PC-3 (cell line): ENCODE results near the gene TTYH1. TPM values are rescaled to one million over a fixed set of nuclear protein-coding genes. Genes with fewer than 3 reads are reported as not detected.

Source experiments
- ATAC-seq: fragments of 200-7000 bp; cut with Tn5 transposase; 2 replicates; pipeline ENCODE4 v1.9.1; 2020; ENCODE audit warnings: mild to moderate bottlenecking, moderate library complexity
- BruUV-seq: library from RNA; stranded (reverse); fragments of 400-500 nt; replicated peaks from 2 replicates; lab custom pipeline; 2021; lab: Mats Ljungman, UMichigan
- CTCF ChIA-PET: fragments of 300-600 bp; sonication (Branson Sonifier 250); formaldehyde crosslinking; loops from one replicate; lab custom pipeline; 2022; ENCODE audit warnings: antibody characterized with exemption; lab: Charles Lee
- POLR2A ChIA-PET: fragments of 300-600 bp; sonication (Branson Sonifier 250); formaldehyde crosslinking; loops from one replicate; lab custom pipeline; 2022; ENCODE audit warnings: antibody characterized with exemption; ENCODE audit not compliant: unreplicated experiment; lab: Charles Lee
- DNase-seq: peaks from one replicate; pipeline ENCODE4 v3.0.0-alpha.2; 2015
- H2AFZ ChIP-seq: fragments of 300-600 bp; sonication (generic); 2 replicates; pipeline ENCODE4 v1.6.0; 2016; ENCODE audit warnings: antibody characterized with exemption, low read length
- H3F3A ChIP-seq: fragments of 300-600 bp; sonication (generic); one replicate; pipeline ENCODE4 v1.6.0; 2017; ENCODE audit warnings: antibody characterized with exemption, low read length, control low read depth, mild to moderate bottlenecking; ENCODE audit not compliant: unreplicated experiment
- H3K27ac ChIP-seq: fragments of 300-600 bp; sonication (generic); 2 replicates; pipeline ENCODE4 v1.5.1; 2016; ENCODE audit warnings: mild to moderate bottlenecking, low read length
- H3K27me3 ChIP-seq: fragments of 300-600 bp; sonication (generic); 2 replicates; pipeline ENCODE4 v1.6.1; 2016; ENCODE audit warnings: low read length, mixed read lengths
- H3K36me3 ChIP-seq: fragments of 300-600 bp; sonication (generic); 2 replicates; pipeline ENCODE4 v1.6.1; 2016; ENCODE audit warnings: low read depth, mixed run types, low read length, mixed read lengths
- H3K4me1 ChIP-seq: fragments of 300-600 bp; sonication (generic); 2 replicates; pipeline ENCODE4 v1.5.1; 2016; ENCODE audit warnings: low read length; ENCODE audit not compliant: insufficient read depth
- H3K4me2 ChIP-seq: fragments of 300-600 bp; sonication (generic); 2 replicates; pipeline ENCODE4 v1.6.0; 2016; ENCODE audit warnings: low read length
- H3K4me3 ChIP-seq: fragments of 300-600 bp; sonication (generic); 2 replicates; pipeline ENCODE4 v1.5.1; 2016; ENCODE audit warnings: mild to moderate bottlenecking, low read length, mixed read lengths
- H3K79me2 ChIP-seq: fragments of 300-600 bp; sonication (generic); 2 replicates; pipeline ENCODE4 v1.6.1; 2017; ENCODE audit warnings: low read length, mixed read lengths
- H3K9ac ChIP-seq: fragments of 300-600 bp; sonication (generic); 2 replicates; pipeline ENCODE4 v1.6.0; 2016; ENCODE audit warnings: mild to moderate bottlenecking, low read length
- H3K9me2 ChIP-seq: fragments of 300-600 bp; sonication (generic); replicated peaks from 2 replicates; pipeline ENCODE4 v1.6.1; 2016; ENCODE audit warnings: mixed run types, low read length, mixed read lengths
- H3K9me3 ChIP-seq: fragments of 300-600 bp; sonication (generic); 2 replicates; pipeline ENCODE4 v1.6.1; 2016; ENCODE audit warnings: low read length, mixed read lengths
- H4K20me1 ChIP-seq: fragments of 300-600 bp; sonication (generic); 2 replicates; pipeline ENCODE4 v1.6.1; 2016; ENCODE audit warnings: low read length, mixed read lengths
- EZH2 ChIP-seq: fragments of 300-600 bp; sonication (generic); IDR thresholded peaks from one replicate; pipeline ENCODE4 v1.6.1; 2017; ENCODE audit warnings: antibody characterized with exemption, mild to moderate bottlenecking, low read length; ENCODE audit not compliant: unreplicated experiment
- EZH2phosphoT487 ChIP-seq: fragments of 300-600 bp; sonication (generic); IDR thresholded peaks from 2 replicates; pipeline ENCODE4 v1.6.1; 2018; ENCODE audit warnings: mild to moderate bottlenecking, antibody characterized with exemption, low read length, borderline replicate concordance
- intact Hi-C: fragments of 100-400 bp; cut with micrococcal nuclease; formaldehyde crosslinking; loops from 2 replicates; pipeline ENCODE4 v1.9.0; 2023
- total RNA-seq: library from RNA; depleted of rRNA; stranded (reverse); fragments of >200 nt; gene quantifications from 2 replicates; pipeline ENCODE4 v1.2.3, GENCODE V29; 2014
- TF ChIP-seq, protein P1 (sequence below): fragments of 300-600 bp; sonication (generic); conservative IDR thresholded peaks from 2 replicates; pipeline ENCODE4 v1.5.1; 2017; ENCODE audit warnings: antibody characterized with exemption, low read depth, mild to moderate bottlenecking, low read length

TTYH1 gene
- total RNA-seq, 1 experiment from 2014 or later, result 1.1 TPM

DNA sequence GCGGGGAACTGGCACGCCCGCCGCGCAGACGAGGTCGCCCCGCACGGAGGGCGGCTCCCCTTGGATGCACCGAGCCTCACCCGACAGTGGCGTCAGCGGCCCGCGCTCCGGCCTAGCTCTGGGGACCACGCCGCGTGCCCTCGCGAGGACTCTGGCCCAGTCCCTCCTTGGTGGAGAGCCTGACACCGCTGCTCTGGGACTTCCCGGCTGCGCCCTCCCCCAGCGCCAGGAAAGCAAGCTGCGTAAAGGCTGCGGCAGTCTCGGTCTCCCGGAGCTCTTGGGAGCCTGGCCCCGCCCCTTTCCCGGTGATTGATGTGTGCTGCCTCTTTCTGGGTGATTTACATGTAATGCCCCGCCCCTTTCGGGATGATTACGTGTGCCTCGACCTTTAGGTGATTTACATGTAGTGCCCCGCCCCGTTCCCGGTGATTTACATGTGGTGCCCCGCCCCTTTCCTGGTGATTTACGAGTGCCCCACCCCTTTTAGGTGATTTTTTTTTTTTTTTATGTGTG is 48.3 kb downstream of the TTYH1 start, which contains the start of gene LENG9:
Gene LENG9, minus strand, starts transcription at position 248 of the 513 bp plus-strand sequence. CDS start 252 bp downstream, outside the sequence.
- Histone ChIP-seq H3K9ac (peak within 1 kb of the TSS; percentile 87), H3K27ac (peak within 1 kb of the TSS; percentile 87), H3K4me3 (peak within 1 kb of the TSS; percentile 75), H2AFZ (peak within 1 kb of the TSS; percentile 91), H3K4me2 (peak within 1 kb of the TSS; percentile 91), H3K36me3 (peaks cover 27% of the 10 kb centered on the region; the same call in 1 of the 2 replicates), H3K79me2 (peaks cover 37% of the 10 kb centered on the region), H3K9me3 (no peaks in the 10 kb centered on the region), H3K9me2 (no peaks in the 10 kb centered on the region), H3K4me1 (peaks cover 16% of the 10 kb centered on the region), H4K20me1 (peaks cover 16% of the 10 kb centered on the region), H3K27me3 (no peaks in the 10 kb centered on the region), H3F3A (no peaks in the 10 kb centered on the region)
- intact Hi-C loops, result loop anchor here (2.0 kb wide), 2 partner anchors 15 to 33 kb away; partner anchors contain the start of gene LENG8
- ChIA-PET CTCF (interaction anchor here (0.6 kb wide), 2 partner anchors 15 to 34 kb away, joined by 3 read pairs; partner anchors contain the start of gene LENG8), POLR2A (interaction anchor here (0.6 to 1.2 kb wide), 5 partner anchors 15 to 1136 kb away, joined by 3 to 6 read pairs (median 3); partner anchors contain the start of genes LENG8, MBOAT7 and ZNF524)
- TF ChIP-seq EZH2phosphoT487, result no peak
- TF ChIP-seq, protein P1, sequence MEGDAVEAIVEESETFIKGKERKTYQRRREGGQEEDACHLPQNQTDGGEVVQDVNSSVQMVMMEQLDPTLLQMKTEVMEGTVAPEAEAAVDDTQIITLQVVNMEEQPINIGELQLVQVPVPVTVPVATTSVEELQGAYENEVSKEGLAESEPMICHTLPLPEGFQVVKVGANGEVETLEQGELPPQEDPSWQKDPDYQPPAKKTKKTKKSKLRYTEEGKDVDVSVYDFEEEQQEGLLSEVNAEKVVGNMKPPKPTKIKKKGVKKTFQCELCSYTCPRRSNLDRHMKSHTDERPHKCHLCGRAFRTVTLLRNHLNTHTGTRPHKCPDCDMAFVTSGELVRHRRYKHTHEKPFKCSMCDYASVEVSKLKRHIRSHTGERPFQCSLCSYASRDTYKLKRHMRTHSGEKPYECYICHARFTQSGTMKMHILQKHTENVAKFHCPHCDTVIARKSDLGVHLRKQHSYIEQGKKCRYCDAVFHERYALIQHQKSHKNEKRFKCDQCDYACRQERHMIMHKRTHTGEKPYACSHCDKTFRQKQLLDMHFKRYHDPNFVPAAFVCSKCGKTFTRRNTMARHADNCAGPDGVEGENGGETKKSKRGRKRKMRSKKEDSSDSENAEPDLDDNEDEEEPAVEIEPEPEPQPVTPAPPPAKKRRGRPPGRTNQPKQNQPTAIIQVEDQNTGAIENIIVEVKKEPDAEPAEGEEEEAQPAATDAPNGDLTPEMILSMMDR, result no peak
- TF ChIP-seq EZH2, result no peak
- peak; percentile 99 for DNase-seq
- peak; percentile 56 for ATAC-seq
- BruUV-seq, result no TSS peak

DNA sequence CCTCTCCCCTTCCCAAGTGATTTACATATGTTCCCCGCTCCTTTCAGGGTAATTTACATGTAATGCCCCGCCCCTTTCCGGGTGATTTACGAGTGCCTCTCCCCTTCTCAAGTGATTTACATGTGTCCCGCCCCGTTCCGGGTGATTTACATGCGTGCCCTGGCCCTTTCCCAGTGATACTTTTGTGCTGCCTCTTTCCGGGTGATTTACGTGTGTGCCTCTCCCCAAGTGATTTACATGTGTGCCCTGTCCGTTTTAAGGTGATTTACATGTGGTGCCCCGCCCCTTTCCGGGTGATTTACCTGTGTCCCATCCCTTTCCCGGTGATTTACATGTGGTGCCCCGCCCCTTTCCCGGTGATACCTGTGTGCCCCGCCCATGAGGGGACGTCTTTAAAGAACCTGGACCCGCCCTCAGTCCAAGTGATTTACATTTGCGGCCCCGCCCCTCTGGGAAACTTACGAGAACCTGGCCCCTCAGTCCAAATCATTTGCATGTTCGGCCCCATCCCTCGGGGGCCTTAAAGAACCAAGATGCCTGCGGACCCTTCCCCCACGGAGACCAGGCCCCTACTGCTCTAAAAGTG is 48.9 kb downstream of the TTYH1 start:
- Histone ChIP-seq H3K9me3 (no peaks in the 10 kb centered on the region), H3K9me2 (no peaks in the 10 kb centered on the region), H3K27me3 (no peaks in the 10 kb centered on the region), H3K4me3 (peak overlapping the region; percentile 75), H4K20me1 (peaks cover 10% of the 10 kb centered on the region), H2AFZ (peak overlapping the region; percentile 91), H3K79me2 (peaks cover 32% of the 10 kb centered on the region), H3K9ac (peak overlapping the region; percentile 76), H3K4me1 (peaks cover 16% of the 10 kb centered on the region), H3K36me3 (peaks cover 21% of the 10 kb centered on the region; the same call in 1 of the 2 replicates), H3K4me2 (peak overlapping the region; percentile 91), H3K27ac (peak overlapping the region; percentile 87), H3F3A (no peaks in the 10 kb centered on the region)
- DNase-seq (peak; percentile 97), ATAC-seq (peak; percentile 48)
- CTCF ChIA-PET, result interaction anchor here (0.6 kb wide), 1 partner anchor 15 kb away, joined by 3 read pairs; the partner anchor contains the start of gene LENG8
- intact Hi-C loops, result no loop called here
- POLR2A ChIA-PET, result interaction anchor here (0.6 to 1.0 kb wide), 3 partner anchors 15 to 274 kb away, joined by 3 to 6 read pairs (median 3); partner anchors contain the start of genes LENG8 and MBOAT7
- no TSS peak for BruUV-seq
- TF ChIP-seq EZH2phosphoT487 (no peak), EZH2 (no peak)
- TF ChIP-seq, protein P1, result no peak
